Ishikawa (cell line): ENCODE data around the gene CTTN.

Source experiments
- CEBPB ChIP-seq: IDR thresholded peaks from 2 replicates; pipeline ENCODE4 v1.6.1; 2012
- CREB1 ChIP-seq: IDR thresholded peaks from 2 replicates; pipeline ENCODE4 v1.6.1; 2012; ENCODE audit warnings: low read depth
- EGR1 ChIP-seq: IDR thresholded peaks from 2 replicates; pipeline ENCODE4 v1.6.1; 2012
- EP300 ChIP-seq: IDR thresholded peaks from 2 replicates; pipeline ENCODE4 v1.6.1; 2012; ENCODE audit warnings: borderline replicate concordance
- FOXM1 ChIP-seq: IDR thresholded peaks from 2 replicates; pipeline ENCODE4 v1.6.1; 2012; ENCODE audit warnings: low read depth, borderline replicate concordance
- NFIC ChIP-seq: IDR thresholded peaks from 2 replicates; pipeline ENCODE4 v1.6.1; 2012
- RAD21 ChIP-seq: IDR thresholded peaks from 2 replicates; pipeline ENCODE4 v1.6.1; 2012; ENCODE audit warnings: low read depth
- TAF1 ChIP-seq: IDR thresholded peaks from 2 replicates; pipeline ENCODE4 v1.6.1; 2012; ENCODE audit warnings: low read depth, mild to moderate bottlenecking
- TCF12 ChIP-seq: IDR thresholded peaks from 2 replicates; pipeline ENCODE4 v1.6.1; 2012; ENCODE audit warnings: low read depth
- TEAD4 ChIP-seq: IDR thresholded peaks from 2 replicates; pipeline ENCODE4 v1.6.1; 2012
- YY1 ChIP-seq: IDR thresholded peaks from 2 replicates; pipeline ENCODE4 v1.6.1; 2012; ENCODE audit warnings: low read depth
- ZBTB7A ChIP-seq: IDR thresholded peaks from 2 replicates; pipeline ENCODE4 v1.6.1; 2012; ENCODE audit warnings: low read depth
- TF ChIP-seq, protein P1 (sequence below): IDR thresholded peaks from 2 replicates; pipeline ENCODE4 v1.6.1; 2012
- TF ChIP-seq, protein P2 (sequence below): IDR thresholded peaks from 2 replicates; pipeline ENCODE4 v1.6.1; 2012
- TF ChIP-seq, protein P3 (sequence below): IDR thresholded peaks from 2 replicates; pipeline ENCODE4 v1.6.1; 2012; ENCODE audit warnings: low read depth, mild to moderate bottlenecking

The CTTN gene

DNA sequence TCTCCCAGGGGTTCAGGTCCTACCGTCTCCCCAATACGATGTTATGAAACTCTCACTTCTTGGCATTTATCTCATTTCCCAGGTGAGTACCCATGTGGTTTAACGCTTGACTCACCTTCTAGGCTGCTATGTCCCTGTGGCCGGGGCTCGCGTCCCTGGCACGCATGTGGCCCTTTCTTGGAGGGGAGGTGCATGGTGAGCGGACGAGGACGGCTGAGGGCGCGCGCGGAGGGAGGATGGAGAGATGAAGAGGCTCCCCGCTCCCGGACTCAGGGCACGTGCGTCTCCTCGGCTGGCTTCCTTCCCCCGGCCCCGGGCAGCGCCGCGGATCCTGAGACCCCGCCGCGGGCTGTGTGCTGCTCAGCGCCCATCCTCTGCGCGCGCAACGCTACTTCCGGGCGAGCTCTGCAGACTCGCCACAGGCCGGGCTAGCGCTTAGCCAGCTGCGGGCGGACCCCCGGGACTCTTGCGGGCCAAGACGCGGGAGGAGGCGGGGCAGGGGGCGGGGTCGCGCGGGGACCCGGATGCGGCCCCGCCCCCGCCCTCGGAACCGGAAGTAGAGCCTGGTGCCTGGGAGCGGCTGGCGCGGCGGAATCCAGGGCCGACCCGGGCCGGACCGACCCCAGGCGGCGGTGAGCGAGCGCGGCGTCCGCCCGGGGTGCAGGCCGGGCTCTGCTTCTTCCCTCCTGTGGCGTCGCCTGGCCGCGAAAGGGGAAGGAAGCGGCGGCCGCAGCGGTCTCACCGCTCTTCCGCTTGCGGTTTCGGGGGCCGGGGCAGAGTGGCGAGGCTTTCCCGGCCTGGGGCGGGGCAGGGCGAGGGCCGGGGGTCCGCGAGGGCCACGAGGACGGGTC, at the start of gene CTTN:
TSS of gene CTTN (plus strand) at position 547 of the 851 bp plus-strand sequence. CDS start 8,769 bp downstream, outside the sequence.
- no peak for TF ChIP-seq YY1
- TF ChIP-seq, protein P1, sequence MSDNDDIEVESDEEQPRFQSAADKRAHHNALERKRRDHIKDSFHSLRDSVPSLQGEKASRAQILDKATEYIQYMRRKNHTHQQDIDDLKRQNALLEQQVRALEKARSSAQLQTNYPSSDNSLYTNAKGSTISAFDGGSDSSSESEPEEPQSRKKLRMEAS = peak; percentile 93
- no peak for TF ChIP-seq TCF12
- 0 out of 2 replicates have a peak, but pooled peaks have one; percentile 4 for TF ChIP-seq NFIC
- TF ChIP-seq, protein P2, sequence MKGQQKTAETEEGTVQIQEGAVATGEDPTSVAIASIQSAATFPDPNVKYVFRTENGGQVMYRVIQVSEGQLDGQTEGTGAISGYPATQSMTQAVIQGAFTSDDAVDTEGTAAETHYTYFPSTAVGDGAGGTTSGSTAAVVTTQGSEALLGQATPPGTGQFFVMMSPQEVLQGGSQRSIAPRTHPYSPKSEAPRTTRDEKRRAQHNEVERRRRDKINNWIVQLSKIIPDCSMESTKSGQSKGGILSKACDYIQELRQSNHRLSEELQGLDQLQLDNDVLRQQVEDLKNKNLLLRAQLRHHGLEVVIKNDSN = peak; percentile 25; the same call in 1 of the 2 replicates
- no peak for TF ChIP-seq CEBPB
- peak; percentile 49 for TF ChIP-seq TAF1
- 0 out of 2 replicates have a peak, but pooled peaks have one; percentile 42 for TF ChIP-seq ZBTB7A
- TF ChIP-seq FOXM1 = no peak

DNA sequence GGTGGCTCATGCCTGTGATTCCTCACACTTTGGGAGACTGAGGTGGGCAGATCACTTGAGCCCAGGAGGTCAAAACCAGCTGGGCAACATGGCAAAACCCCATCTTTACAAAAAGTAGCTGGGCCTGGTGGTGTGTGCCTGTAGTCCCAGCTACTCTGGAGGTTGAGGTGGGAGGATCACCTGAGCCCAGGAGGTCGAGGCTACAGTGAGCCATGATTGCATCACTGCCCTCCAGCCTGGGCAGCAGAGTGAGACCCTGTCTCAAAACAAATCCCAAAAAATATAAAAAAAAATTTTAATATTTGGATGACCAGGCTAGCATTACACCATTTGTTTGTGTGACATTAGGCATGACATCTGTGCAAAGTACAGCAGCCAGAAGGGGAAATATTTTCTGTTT, 49.7 kb upstream of the CTTN start:
- TF ChIP-seq TEAD4 (no peak), TCF12 (no peak), ZBTB7A (no peak), EP300 (no peak), EGR1 (no peak), CREB1 (no peak), YY1 (no peak), FOXM1 (no peak), RAD21 (no peak), CEBPB (no peak), TAF1 (no peak), NFIC (no peak)
- TF ChIP-seq, protein P2 = no peak
- TF ChIP-seq, protein P1 = no peak
- TF ChIP-seq, protein P3, sequence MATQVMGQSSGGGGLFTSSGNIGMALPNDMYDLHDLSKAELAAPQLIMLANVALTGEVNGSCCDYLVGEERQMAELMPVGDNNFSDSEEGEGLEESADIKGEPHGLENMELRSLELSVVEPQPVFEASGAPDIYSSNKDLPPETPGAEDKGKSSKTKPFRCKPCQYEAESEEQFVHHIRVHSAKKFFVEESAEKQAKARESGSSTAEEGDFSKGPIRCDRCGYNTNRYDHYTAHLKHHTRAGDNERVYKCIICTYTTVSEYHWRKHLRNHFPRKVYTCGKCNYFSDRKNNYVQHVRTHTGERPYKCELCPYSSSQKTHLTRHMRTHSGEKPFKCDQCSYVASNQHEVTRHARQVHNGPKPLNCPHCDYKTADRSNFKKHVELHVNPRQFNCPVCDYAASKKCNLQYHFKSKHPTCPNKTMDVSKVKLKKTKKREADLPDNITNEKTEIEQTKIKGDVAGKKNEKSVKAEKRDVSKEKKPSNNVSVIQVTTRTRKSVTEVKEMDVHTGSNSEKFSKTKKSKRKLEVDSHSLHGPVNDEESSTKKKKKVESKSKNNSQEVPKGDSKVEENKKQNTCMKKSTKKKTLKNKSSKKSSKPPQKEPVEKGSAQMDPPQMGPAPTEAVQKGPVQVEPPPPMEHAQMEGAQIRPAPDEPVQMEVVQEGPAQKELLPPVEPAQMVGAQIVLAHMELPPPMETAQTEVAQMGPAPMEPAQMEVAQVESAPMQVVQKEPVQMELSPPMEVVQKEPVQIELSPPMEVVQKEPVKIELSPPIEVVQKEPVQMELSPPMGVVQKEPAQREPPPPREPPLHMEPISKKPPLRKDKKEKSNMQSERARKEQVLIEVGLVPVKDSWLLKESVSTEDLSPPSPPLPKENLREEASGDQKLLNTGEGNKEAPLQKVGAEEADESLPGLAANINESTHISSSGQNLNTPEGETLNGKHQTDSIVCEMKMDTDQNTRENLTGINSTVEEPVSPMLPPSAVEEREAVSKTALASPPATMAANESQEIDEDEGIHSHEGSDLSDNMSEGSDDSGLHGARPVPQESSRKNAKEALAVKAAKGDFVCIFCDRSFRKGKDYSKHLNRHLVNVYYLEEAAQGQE = no peak

DNA sequence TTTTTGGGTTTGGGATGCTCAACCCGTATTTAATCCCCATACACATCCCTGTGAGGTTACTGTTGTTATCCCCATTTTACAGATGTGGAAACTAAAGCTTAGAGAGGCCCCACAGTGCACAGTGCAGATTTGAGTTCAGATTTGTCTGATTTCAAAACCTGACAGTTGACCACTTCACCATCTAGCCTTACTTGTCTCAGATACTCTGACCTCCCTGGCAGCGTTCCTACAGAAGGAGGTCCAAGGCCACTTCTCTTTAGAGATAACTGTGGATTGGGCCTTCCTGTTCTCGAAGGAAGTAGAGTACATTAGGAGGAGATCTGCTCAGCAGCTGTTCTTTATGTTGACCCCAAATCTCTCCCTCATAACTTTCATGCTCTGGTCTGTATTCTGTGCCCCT, 46.7 kb upstream of the CTTN start:
- TF ChIP-seq ZBTB7A (no peak), FOXM1 (no peak), NFIC (no peak), EGR1 (no peak), RAD21 (no peak), YY1 (no peak), TAF1 (no peak), TCF12 (no peak), TEAD4 (no peak), CREB1 (no peak), EP300 (no peak), CEBPB (no peak)
- TF ChIP-seq, protein P2 = no peak
- TF ChIP-seq, protein P1 = no peak
- TF ChIP-seq, protein P3 = no peak

DNA sequence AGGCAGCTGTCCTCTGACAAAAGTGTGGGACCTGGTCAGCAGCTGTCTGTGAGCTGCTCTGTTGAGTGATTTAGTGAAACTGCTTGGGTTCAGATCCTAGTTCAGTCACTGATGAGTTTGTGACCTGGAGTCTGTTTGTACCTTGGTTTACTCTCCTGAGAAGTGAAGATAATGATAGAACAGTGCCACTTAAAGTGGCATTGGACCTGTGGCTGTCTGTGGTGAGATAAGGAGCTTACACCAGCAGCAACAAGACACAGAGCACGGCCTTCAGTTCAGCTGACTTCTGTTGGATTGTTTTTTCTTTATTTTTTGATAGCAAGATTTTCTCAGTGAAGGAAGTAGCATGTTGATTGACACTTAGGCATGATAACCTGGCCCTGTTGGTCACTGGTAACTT, 46.2 kb upstream of the CTTN start:
- TF ChIP-seq, protein P2 = no peak
- no peak for TF ChIP-seq FOXM1
- TF ChIP-seq TAF1 = no peak
- no peak for TF ChIP-seq NFIC
- no peak for TF ChIP-seq EP300
- no peak for TF ChIP-seq ZBTB7A
- no peak for TF ChIP-seq YY1
- TF ChIP-seq EGR1 = no peak
